HepG2 (cell line): ENCODE measurements around the gene NEGR1. TPM values are rescaled to one million over a fixed set of nuclear protein-coding genes. Genes with fewer than 3 reads are reported as not detected.

ENCODE experiments used
- ATAC-seq: fragments of 200-7000 bp; cut with Tn5 transposase; 3 replicates; pipeline ENCODE4 v1.9.1; 2020; ENCODE audit warnings: mild to moderate bottlenecking, moderate library complexity
- BruUV-seq: library from RNA; stranded (reverse); fragments of 400-500 nt; replicated peaks from 2 replicates; lab custom pipeline; 2021; lab: Mats Ljungman, UMichigan
- CTCF ChIA-PET: fragments of 300-600 bp; formaldehyde crosslinking; extraction: SDS; loops from one replicate; lab custom pipeline; 2021; ENCODE audit warnings: low total read pairs, inconsistent platforms, low intra/inter-chr PET ratio; lab: Yijun Ruan, JAX
- POLR2A ChIA-PET: fragments of 350-600 bp; sonication (Branson Sonifier 250); formaldehyde crosslinking; loops from one replicate; lab custom pipeline; 2020; ENCODE audit warnings: antibody characterized with exemption, inconsistent platforms; lab: Yijun Ruan, JAX
- DNase-seq: peaks from one replicate; pipeline ENCODE4 v3.0.0-alpha.2; 2015; ENCODE audit warnings: low spot score
- FAIRE-seq: peaks from 3 replicates; lab custom pipeline; 2011; peaks lifted over from hg19 to GRCh38; lab: Jason Lieb, UNC
- H2AFZ ChIP-seq: one replicate; pipeline ENCODE4 v1.6.1; 2011; ENCODE audit warnings: low read length, inconsistent platforms
- H3K27ac ChIP-seq: fragments of 300-600 bp; 3 replicates; pipeline ENCODE4 v1.8.0; 2011; ENCODE audit warnings: mixed run types, mild to moderate bottlenecking, mixed read lengths, low read length, inconsistent platforms; ENCODE audit not compliant: insufficient read depth; ENCODE audit errors: extremely low read length
- H3K27me3 ChIP-seq, 2 experiments: fragments of 200-600 bp in 1 of 2; 2 replicates in 1 of 2; 3 replicates in 1 of 2; pipeline versions ENCODE4 v1.6.0 to v1.8.0; 2011; ENCODE audit warnings: low read length in 2 of 2, mild to moderate bottlenecking in 2 of 2, moderate library complexity in 2 of 2, inconsistent platforms in 1 of 2; ENCODE audit not compliant: insufficient read depth in 2 of 2, control insufficient read depth in 1 of 2
- H3K36me3 ChIP-seq, 2 experiments: fragments of 200-600 bp in 1 of 2; replicated peaks in 1 of 2; 2 replicates in 1 of 2; 3 replicates in 1 of 2; pipeline versions ENCODE4 v1.5.1 to v1.8.0; 2011; ENCODE audit warnings: low read length in 2 of 2, inconsistent platforms in 1 of 2; ENCODE audit not compliant: insufficient read depth in 2 of 2, control insufficient read depth in 1 of 2
- H3K4me1 ChIP-seq: 2 replicates; pipeline ENCODE4 v1.5.1; 2012; ENCODE audit warnings: low read length, inconsistent platforms; ENCODE audit not compliant: insufficient read depth
- H3K4me2 ChIP-seq: 2 replicates; pipeline ENCODE4 v1.6.0; 2011; ENCODE audit warnings: low read depth, low read length, inconsistent platforms
- H3K4me3 ChIP-seq, 3 experiments: fragments of 200-600 bp in 1 of 3; sonication (generic), shearing (Covaris generic) in 1 of 3; replicated peaks in 1 of 3; 2 replicates each; pipeline ENCODE4 v1.5.1; 2011 to 2016; ENCODE audit warnings: low read length in 3 of 3, inconsistent platforms in 2 of 3, low read depth in 2 of 3, mild to moderate bottlenecking in 2 of 3, control low read depth in 1 of 3, mixed read lengths in 1 of 3; ENCODE audit not compliant: insufficient read depth in 1 of 3
- H3K79me2 ChIP-seq: one replicate; pipeline ENCODE4 v1.6.1; 2011; ENCODE audit warnings: low read length, inconsistent platforms; ENCODE audit not compliant: insufficient read depth
- H3K9ac ChIP-seq: 2 replicates; pipeline ENCODE4 v1.6.0; 2011; ENCODE audit warnings: mild to moderate bottlenecking, low read depth, low read length, inconsistent platforms; ENCODE audit not compliant: insufficient read depth
- H3K9me3 ChIP-seq: 2 replicates; pipeline ENCODE4 v1.5.1; 2012; ENCODE audit warnings: mild to moderate bottlenecking, low read length
- H4K20me1 ChIP-seq: 2 replicates; pipeline ENCODE4 v1.6.0; 2011; ENCODE audit warnings: inconsistent platforms, mild to moderate bottlenecking, low read length, moderate library complexity; ENCODE audit not compliant: insufficient read depth
- HNRNPL ChIP-seq: fragments of 200-400 bp; formaldehyde crosslinking; IDR thresholded peaks from 2 replicates; pipeline ENCODE4 v1.6.1; 2017; ENCODE audit warnings: mild to moderate bottlenecking, low read depth, low read length
- MAFK ChIP-seq, 2 experiments: IDR thresholded peaks in 1 of 2; conservative IDR thresholded peaks in 1 of 2; 2 replicates each; pipeline ENCODE4 v1.6.1; 2011; ENCODE audit warnings: improper control_type of control experiment in 2 of 2, low read length in 2 of 2
- MYNN ChIP-seq: sonication (generic); formaldehyde crosslinking; IDR thresholded peaks from 2 replicates; pipeline ENCODE4 v1.4.0; 2020; ENCODE audit warnings: mild to moderate bottlenecking, low read depth, missing genetic modification reagents
- NFYC ChIP-seq: IDR thresholded peaks from 2 replicates; pipeline ENCODE4 v1.6.1; 2016; ENCODE audit warnings: missing genetic modification reagents, missing compliant biosample characterization
- RCOR2 ChIP-seq: IDR thresholded peaks from 2 replicates; pipeline ENCODE4 v1.6.1; 2016; ENCODE audit warnings: missing biosample characterization, missing genetic modification reagents
- ZNF296 ChIP-seq: sonication (generic); formaldehyde crosslinking; conservative IDR thresholded peaks from 2 replicates; pipeline ENCODE4 v1.5.0; 2020; ENCODE audit warnings: mild to moderate bottlenecking, missing genetic modification reagents
- ZNF451 ChIP-seq: sonication (generic); formaldehyde crosslinking; IDR thresholded peaks from 2 replicates; pipeline ENCODE4 v1.5.0; 2020; ENCODE audit warnings: mild to moderate bottlenecking, missing genetic modification reagents
- ZNF563 ChIP-seq: sonication (generic); formaldehyde crosslinking; IDR thresholded peaks from 2 replicates; pipeline ENCODE4 v1.8.0; 2022; ENCODE audit warnings: mild to moderate bottlenecking, moderate library complexity, missing genetic modification reagents
- WGBS: methylation state at CpG from one replicate; pipeline ENCODE4 v1.1.6; 2017; ENCODE audit warnings: low lambda C conversion rate; 5-methylcytosine and 5-hydroxymethylcytosine counted together
- in situ Hi-C: cut with HindIII; loops from 2 replicates; pipeline ENCODE4 v1.10.0; 2017; ENCODE audit warnings: low pct_unique_long_range_greater_than_20kb; ENCODE audit not compliant: extremely low pct_ligation_motif_present
- intact Hi-C: fragments of 100-400 bp; cut with micrococcal nuclease; formaldehyde crosslinking; loops from one replicate; pipeline ENCODE4 v1.10.0; 2022; ENCODE audit not compliant: unreplicated experiment
- polyA plus RNA-seq, 8 experiments: library from polyadenylated mRNA; depleted of rRNA in 3 of 8; stranded (reverse) in 7 of 8; unstranded in 1 of 8; fragments of >200 nt; fragmentation: Illumina TruSeq in 4 of 8; extraction: Trizol in 4 of 8; gene quantifications; 2 replicates each; pipeline versions ENCODE4 v1.2.1 to v1.2.3, GENCODE V29; 2011 to 2016; ENCODE audit warnings: low read depth in 4 of 8, missing spikeins in 1 of 8, mixed read lengths in 1 of 8; ENCODE audit not compliant: insufficient read depth in 1 of 8
- total RNA-seq, 5 experiments: library from RNA; depleted of rRNA; stranded (reverse); fragments of >200 nt; fragmentation: Illumina TruSeq; extraction: Trizol; gene quantifications; 2 replicates each; pipeline ENCODE4 v1.2.3, GENCODE V29; 2016; ENCODE audit warnings: low read depth in 1 of 5
- TF ChIP-seq, protein P1 (sequence below): IDR thresholded peaks from 2 replicates; pipeline ENCODE4 v1.6.1; 2016; ENCODE audit warnings: missing genetic modification reagents, missing compliant biosample characterization
- TF ChIP-seq, protein P2 (sequence below): sonication (generic); formaldehyde crosslinking; IDR thresholded peaks from 2 replicates; pipeline ENCODE4 v1.5.0; 2020; ENCODE audit warnings: missing genetic modification reagents, mild to moderate bottlenecking, borderline replicate concordance
- TF ChIP-seq, protein P3 (sequence below): sonication (generic); formaldehyde crosslinking; IDR thresholded peaks from 2 replicates; pipeline ENCODE4 v1.4.0; 2020; ENCODE audit warnings: mild to moderate bottlenecking, missing genetic modification reagents

NEGR1 gene
- total and polyA plus RNA-seq, 2 of the 13 experiments (the other 11 are each of a cell fraction or from before 2014, with no cell fraction given), result not detected

DNA sequence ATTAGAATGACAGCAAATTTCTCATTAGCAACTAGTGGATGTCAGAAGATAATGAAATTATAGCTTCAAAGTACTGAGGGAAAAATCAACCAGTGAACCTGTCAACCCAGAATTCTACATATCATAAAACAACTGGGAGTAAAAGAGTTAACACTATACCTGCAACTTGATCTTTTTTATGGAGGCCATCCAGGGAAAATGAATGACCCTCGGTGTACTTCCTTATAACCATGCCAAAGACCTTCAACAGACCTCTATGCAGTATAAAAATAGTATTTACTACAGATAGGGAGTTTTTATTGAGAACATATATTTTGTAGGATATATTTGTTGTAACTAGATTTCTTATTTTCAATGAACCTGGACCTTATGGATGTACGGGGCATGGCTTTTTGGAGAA, 809.0 kb downstream of the NEGR1 start:
- CTCF ChIA-PET, result no interaction called here
- H3K4me2 ChIP-seq, result no peak overlapping the region
- H3K4me3 ChIP-seq, result no peak overlapping the region
- no peak overlapping the region for H3K9ac ChIP-seq
- TF ChIP-seq, protein P1, sequence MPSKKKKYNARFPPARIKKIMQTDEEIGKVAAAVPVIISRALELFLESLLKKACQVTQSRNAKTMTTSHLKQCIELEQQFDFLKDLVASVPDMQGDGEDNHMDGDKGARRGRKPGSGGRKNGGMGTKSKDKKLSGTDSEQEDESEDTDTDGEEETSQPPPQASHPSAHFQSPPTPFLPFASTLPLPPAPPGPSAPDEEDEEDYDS, result no peak
- TF ChIP-seq, protein P2, sequence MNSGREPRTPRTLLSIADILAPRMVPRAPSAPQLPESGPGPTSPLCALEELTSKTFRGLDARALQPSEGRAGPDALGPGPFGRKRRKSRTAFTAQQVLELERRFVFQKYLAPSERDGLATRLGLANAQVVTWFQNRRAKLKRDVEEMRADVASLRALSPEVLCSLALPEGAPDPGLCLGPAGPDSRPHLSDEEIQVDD (CRISPR knock-in tag), result no peak
- intact Hi-C loops, result no loop called here
- H3K27me3 ChIP-seq, result no peaks in the 10 kb centered on the region
- H3K36me3 ChIP-seq, result no peaks in the 10 kb centered on the region
- no peak overlapping the region for H3K27ac ChIP-seq
- no peaks in the 10 kb centered on the region for H3K4me1 ChIP-seq
- peaks cover 17% of the 10 kb centered on the region for H3K9me3 ChIP-seq
- in situ Hi-C loops, result no loop called here
- no peaks in the 10 kb centered on the region for H3K79me2 ChIP-seq
- POLR2A ChIA-PET, result no interaction called here
- no peaks in the 10 kb centered on the region for H4K20me1 ChIP-seq
- FAIRE-seq (no peak), DNase-seq (no peak), ATAC-seq (no peak)
- whole genome bisulfite sequencing, result 2% methylated on average over 2 of the region's 2 CpGs
- no peak overlapping the region for H2AFZ ChIP-seq
- no TSS peak for BruUV-seq

DNA sequence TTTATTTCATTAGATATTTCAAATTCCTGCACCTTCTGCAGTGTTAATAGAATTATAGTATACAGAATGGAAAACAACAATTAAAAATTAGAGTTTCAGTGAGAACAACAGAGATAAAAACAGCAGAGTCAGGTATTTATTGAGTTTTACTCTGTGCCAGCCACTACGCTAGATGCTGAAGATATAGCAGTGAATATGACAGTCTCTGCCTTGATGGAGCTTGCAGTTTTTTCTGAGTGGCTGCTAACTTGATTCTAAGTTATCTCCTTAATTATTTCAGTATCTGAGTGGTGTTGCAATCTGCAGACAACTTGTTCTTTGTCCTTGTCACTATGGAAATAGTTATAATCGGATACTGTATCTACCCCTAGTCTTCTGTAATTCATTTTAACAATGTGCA, 817.2 kb downstream of the NEGR1 start:
- FAIRE-seq, result no peak

More for the DNA sequence above, 817.2 kb downstream of the NEGR1 start:
- Histone ChIP-seq H3K79me2 (no peaks in the 10 kb centered on the region), H3K27ac (no peak overlapping the region), H3K4me3 (no peak overlapping the region), H3K36me3 (no peaks in the 10 kb centered on the region), H4K20me1 (no peaks in the 10 kb centered on the region), H3K27me3 (no peaks in the 10 kb centered on the region), H3K4me2 (no peak overlapping the region), H2AFZ (no peak overlapping the region)
- in situ Hi-C loops (no loop called here), intact Hi-C loops (no loop called here)
- ATAC-seq (no peak), DNase-seq (no peak)
- BruUV-seq, result no TSS peak
- 25% methylated on average over 2 of the region's 2 CpGs for WGBS
- POLR2A ChIA-PET, result no interaction called here
- TF ChIP-seq RCOR2 (no peak), ZNF563 (CRISPR knock-in tag) (no peak), ZNF296 (no peak), HNRNPL (no peak), ZNF451 (CRISPR knock-in tag) (no peak), MAFK (conservative IDR thresholded peaks at IDR 0.05 in 1 of 2, IDR thresholded peaks at IDR 0.05 in 1 of 2; ENCODE audit: low read length in 2 of 2) (peak in 1 of 2 experiments; percentile 24; a peak in 1 of 4 replicates), NFYC (CRISPR knock-in tag) (no peak), MYNN (CRISPR knock-in tag) (no peak)
- TF ChIP-seq, protein P3, sequence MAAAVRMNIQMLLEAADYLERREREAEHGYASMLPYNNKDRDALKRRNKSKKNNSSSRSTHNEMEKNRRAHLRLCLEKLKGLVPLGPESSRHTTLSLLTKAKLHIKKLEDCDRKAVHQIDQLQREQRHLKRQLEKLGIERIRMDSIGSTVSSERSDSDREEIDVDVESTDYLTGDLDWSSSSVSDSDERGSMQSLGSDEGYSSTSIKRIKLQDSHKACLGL (CRISPR knock-in tag), result no peak
- TF ChIP-seq, all 625 proteins: peak for 1
- H3K9ac ChIP-seq, result no peak overlapping the region
- CTCF ChIA-PET, result no interaction called here
- no peaks in the 10 kb centered on the region for H3K4me1 ChIP-seq
- H3K9me3 ChIP-seq, result peaks cover 14% of the 10 kb centered on the region; the same call in 1 of the 2 replicates
